Right lobe of liver (tissue), 6 donors: ENCODE measurements around the gene CYB5R3. TPM values are rescaled to one million over a fixed set of nuclear protein-coding genes. Genes with fewer than 3 reads are reported as not detected.

ENCODE experiments used
- ATAC-seq, 4 donors: fragments of 200-7000 bp; cut with Tn5 transposase; one replicate each; pipeline ENCODE4 v1.9.1; 2020; ENCODE audit warnings: mild to moderate bottlenecking in 4 of 4, moderate library complexity in 4 of 4
- DNase-seq, 3 donors: peaks; one replicate each; pipeline ENCODE4 v3.0.0-alpha.2; 2020
- H3K27ac ChIP-seq, 3 donors: fragments of 200-600 bp; one replicate each; pipeline ENCODE4 v1.8.0; 2022
- H3K27me3 ChIP-seq, 2 donors: fragments of 200-600 bp; one replicate each; pipeline ENCODE4 v1.8.0; 2022
- H3K36me3 ChIP-seq, 4 donors: fragments of 200-600 bp; sonication (generic) in 1 of 4; one replicate each; pipeline versions ENCODE4 v1.5.1 to v1.8.0; 2017 to 2022; ENCODE audit warnings: control low read depth in 1 of 4
- H3K4me1 ChIP-seq, 4 donors: fragments of 200-600 bp; sonication (generic) in 1 of 4; one replicate each; pipeline versions ENCODE4 v1.5.1 to v1.8.0; 2017 to 2022; ENCODE audit warnings: control low read depth in 1 of 4
- H3K4me3 ChIP-seq, 3 donors: fragments of 200-600 bp; one replicate each; pipeline ENCODE4 v1.8.0; 2022
- H3K9me3 ChIP-seq, 4 donors: fragments of 200-600 bp; sonication (generic) in 1 of 4; one replicate each; pipeline versions ENCODE4 v1.5.1 to v1.8.0; 2017 to 2022; ENCODE audit warnings: control low read depth in 1 of 4
- POLR2A ChIP-seq: fragments of 450-650 bp; IDR thresholded peaks from one replicate; pipeline ENCODE4 v1.6.1; 2017; ENCODE audit warnings: antibody characterized with exemption, mild to moderate bottlenecking
- WGBS: methylation state at CpG from one replicate; pipeline ENCODE4 v1.1.6; 2018; ENCODE audit warnings: low coverage, low lambda C conversion rate; ENCODE audit not compliant: insufficient coverage; ENCODE audit errors: missing lambda C conversion rate; 5-methylcytosine and 5-hydroxymethylcytosine counted together
- intact Hi-C, 2 donors: fragments of 100-400 bp; cut with DNase I; formaldehyde crosslinking; loops; one replicate each; pipeline versions ENCODE4 v1.11.2 to v1.14.1; 2022
- total RNA-seq, 6 experiments: library from RNA; depleted of rRNA in 2 of 6; stranded (reverse); fragments of >200 nt in 2 of 6; fragmentation: NEBNext Ultra II Directional in 3 of 6; extraction: Animal tissue kit (Norgen Biotek cat#: 25700) in 3 of 6; gene quantifications; one replicate each; pipeline versions ENCODE4 v1.1.0 to v1.2.4, GENCODE V29; 2016 to 2023
- TF ChIP-seq, protein P1 (sequence below), 4 donors: fragments of 200-600 bp in 3 of 4; fragments of 450-650 bp in 1 of 4; IDR thresholded peaks; one replicate each; pipeline versions ENCODE4 v1.5.1 to v1.8.0; 2016 to 2022; ENCODE audit warnings: antibody characterized with exemption in 4 of 4, mild to moderate bottlenecking in 2 of 4
- donor health status: DM: no; HTN: yes; CAD: no.
- donor health status: DM: no; HTN: no; CAD: no.
- donor health status: DM: no; HTN: no; CAD: no.
- donor health status: DM: no; HTN: yes; CAD: no.
- donor health status: DM: no; HTN: yes; CAD: no.

CYB5R3 gene
- total RNA-seq, 6 experiments from 2014 or later = 146 to 211 (median 170) TPM

DNA sequence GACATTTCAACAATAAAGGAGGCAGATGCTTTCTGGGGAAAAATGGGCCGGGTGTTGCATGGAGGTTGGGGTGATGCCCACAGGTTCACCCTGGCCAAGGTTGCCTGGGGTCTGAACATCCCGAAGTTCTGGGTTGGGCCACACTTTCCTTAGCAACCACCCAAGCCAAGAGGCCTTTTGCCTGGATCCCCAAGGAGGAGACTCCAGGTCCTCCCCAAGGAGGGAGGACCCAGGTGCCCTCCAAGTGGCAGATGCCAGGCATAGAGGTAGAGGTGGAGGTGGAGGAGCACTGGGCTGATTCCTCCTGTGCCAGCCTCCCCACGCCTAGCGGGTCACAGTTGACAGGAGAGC lies 1.2 kb downstream of the CYB5R3 start:
- Histone ChIP-seq H3K4me3 (peak overlapping the region; percentile 67 to 96 (median 95)), H3K4me1 (peaks cover 2 to 68% (median 26%) of the 10 kb centered on the region in 4 donors), H3K9me3 (no peaks in the 10 kb centered on the region), H3K27me3 (no peaks in the 10 kb centered on the region), H3K36me3 (no peaks in the 10 kb centered on the region), H3K27ac (peak overlapping the region; percentile 29 to 96 (median 74))
- DNase-seq (no peak), ATAC-seq (no peak)
- TF ChIP-seq, protein P1, sequence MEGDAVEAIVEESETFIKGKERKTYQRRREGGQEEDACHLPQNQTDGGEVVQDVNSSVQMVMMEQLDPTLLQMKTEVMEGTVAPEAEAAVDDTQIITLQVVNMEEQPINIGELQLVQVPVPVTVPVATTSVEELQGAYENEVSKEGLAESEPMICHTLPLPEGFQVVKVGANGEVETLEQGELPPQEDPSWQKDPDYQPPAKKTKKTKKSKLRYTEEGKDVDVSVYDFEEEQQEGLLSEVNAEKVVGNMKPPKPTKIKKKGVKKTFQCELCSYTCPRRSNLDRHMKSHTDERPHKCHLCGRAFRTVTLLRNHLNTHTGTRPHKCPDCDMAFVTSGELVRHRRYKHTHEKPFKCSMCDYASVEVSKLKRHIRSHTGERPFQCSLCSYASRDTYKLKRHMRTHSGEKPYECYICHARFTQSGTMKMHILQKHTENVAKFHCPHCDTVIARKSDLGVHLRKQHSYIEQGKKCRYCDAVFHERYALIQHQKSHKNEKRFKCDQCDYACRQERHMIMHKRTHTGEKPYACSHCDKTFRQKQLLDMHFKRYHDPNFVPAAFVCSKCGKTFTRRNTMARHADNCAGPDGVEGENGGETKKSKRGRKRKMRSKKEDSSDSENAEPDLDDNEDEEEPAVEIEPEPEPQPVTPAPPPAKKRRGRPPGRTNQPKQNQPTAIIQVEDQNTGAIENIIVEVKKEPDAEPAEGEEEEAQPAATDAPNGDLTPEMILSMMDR (IDR thresholded peaks at IDR 0.05) = no peak
- TF ChIP-seq POLR2A = no peak
- 27% methylated on average over 2 of the region's 4 CpGs for WGBS
- intact Hi-C loops = no loop called here

DNA sequence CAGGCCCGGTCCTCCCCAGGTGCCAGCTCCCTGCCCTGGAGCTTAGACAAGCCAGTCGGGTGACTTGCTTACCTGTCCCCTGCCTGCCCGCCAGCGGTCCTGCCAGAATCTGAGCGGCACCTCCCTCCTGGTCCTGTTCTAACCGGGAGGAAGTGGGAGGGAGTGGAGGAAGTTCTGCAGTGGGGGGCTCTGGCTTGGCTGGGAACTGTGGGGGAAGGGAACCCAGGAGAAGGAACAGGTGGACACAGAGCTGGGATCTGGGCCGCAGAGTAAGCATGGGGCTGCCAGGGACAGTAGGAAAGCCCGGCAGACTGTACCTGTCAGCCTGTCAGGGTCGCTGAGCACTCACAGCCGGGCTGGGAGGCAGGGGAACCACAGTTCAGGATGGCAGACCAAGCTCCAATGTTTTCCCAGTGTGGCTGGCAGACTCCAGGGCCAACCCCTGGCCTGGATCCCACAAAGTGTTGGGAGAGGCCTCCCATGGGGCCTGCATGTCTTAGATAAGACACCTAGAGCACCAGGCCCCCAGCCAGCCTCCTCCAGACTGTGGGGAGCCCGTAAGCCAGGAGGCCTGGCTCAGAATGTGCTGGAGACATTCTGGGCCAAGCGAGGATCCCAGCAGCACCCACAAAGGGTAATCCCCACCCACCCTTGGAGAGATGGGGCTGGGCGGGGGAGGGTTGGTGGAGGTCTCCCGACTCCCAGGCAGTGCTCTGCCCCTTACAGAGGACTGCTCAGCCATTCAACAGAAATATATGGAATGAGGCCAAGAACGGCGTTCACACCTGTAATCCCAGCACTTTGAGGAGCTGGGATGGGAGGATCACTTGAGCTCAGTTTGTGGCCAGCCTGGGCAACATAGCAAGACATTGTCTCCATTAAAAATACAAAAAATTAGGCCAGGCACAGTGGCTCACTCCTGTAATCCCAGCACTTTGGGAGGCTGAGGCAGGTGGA lies 2.3 kb downstream of the CYB5R3 start:
- ATAC-seq = peak; percentile 16 to 54 (median 52)
- peaks cover 2 to 68% (median 31%) of the 10 kb centered on the region in 4 donors for H3K4me1 ChIP-seq
- WGBS = 4% methylated on average over 5 of the region's 16 CpGs
- peak overlapping the region; percentile 29 to 39 (median 32) for H3K4me3 ChIP-seq
- H3K36me3 ChIP-seq = no peaks in the 10 kb centered on the region
- peak overlapping the region; percentile 69 to 96 (median 85) for H3K27ac ChIP-seq
- no peaks in the 10 kb centered on the region for H3K9me3 ChIP-seq
- intact Hi-C loops = no loop called here
- peak; percentile 75 to 89 (median 87) for DNase-seq
- H3K27me3 ChIP-seq = no peaks in the 10 kb centered on the region
- TF ChIP-seq, protein P1 (IDR thresholded peaks at IDR 0.05) = no peak
- TF ChIP-seq POLR2A = no peak

DNA sequence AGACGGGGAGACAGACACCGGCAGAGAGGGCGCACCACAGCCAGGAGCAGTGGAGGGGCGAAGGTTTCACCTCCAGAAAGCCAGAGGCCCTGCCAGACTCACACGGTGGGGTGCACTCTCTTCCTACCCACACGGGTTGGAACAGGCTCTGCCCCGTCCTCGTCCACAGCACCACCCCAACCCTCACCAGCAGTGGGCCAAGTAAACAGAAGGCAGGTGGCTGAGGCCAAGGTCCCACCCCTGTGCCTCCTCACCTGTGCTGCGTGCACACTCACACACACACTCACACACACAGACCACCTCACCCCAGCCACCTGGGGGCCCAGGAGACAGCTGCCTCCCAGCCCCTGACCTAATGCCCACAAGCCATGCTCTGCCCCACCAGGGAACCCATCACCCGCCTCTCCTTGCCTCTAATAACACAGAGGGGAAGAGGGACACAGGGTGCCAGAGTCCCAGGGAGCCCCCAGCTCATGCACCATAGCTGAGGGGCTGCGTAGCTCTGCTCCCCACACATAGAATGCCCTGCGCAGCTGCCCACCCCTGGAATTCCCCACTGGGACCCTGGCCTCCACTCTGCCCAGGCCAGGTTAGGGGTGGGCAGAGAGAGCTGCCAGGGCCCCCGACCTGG lies 3.1 kb downstream of the CYB5R3 start:
- Histone ChIP-seq H3K27ac (peak overlapping the region; percentile 69 to 96 (median 85)), H3K27me3 (no peaks in the 10 kb centered on the region), H3K4me3 (peak overlapping the region; percentile 29 to 39 (median 32)), H3K9me3 (no peaks in the 10 kb centered on the region), H3K4me1 (peaks cover 2 to 74% (median 34%) of the 10 kb centered on the region in 4 donors), H3K36me3 (no peaks in the 10 kb centered on the region)
- DNase-seq (peak; percentile 68 to 79 (median 77)), ATAC-seq (peak; percentile 40 to 61 (median 46))
- intact Hi-C loops = no loop called here
- WGBS = 50% methylated on average over 1 of the region's 13 CpGs
- no peak for TF ChIP-seq POLR2A
- TF ChIP-seq, protein P1 (IDR thresholded peaks at IDR 0.05) = no peak

DNA sequence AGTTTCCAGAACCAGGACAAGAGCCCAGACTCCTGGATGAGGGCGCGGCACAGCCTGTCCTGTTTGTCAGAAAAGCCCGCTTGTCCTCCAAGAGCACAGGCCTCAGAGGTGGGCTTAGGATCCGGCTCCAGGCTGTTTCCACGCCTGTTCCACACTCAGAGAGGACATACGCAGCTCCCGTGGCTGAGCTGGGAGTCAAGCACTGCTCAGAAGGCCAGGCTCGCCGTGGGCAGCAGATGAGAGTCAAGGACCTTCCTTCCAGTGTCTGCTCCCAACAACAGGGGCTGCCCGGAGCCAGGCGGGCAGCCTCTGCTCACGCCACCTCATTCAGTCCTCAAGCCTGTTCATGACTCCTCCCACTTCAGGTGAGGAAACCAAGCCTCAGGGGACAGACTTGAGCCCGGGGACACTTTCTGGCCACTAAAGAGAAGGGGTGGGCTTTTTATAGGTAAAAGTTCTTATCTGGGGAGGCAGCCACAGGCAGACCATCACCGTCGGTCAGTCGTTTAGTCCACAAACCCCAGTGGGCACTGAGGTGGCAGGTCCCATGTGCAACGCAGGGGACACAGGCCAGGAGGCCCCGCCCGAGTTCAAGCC lies 3.8 kb downstream of the CYB5R3 start:
- WGBS = 17% methylated on average over 4 of the region's 19 CpGs
- Histone ChIP-seq H3K4me1 (peaks cover 2 to 74% (median 34%) of the 10 kb centered on the region in 4 donors), H3K27me3 (no peaks in the 10 kb centered on the region), H3K27ac (peak overlapping the region; percentile 69 to 96 (median 85)), H3K36me3 (no peaks in the 10 kb centered on the region), H3K4me3 (peak overlapping the region; percentile 26 to 32 (median 29)), H3K9me3 (no peaks in the 10 kb centered on the region)
- DNase-seq (no peak), ATAC-seq (no peak)
- TF ChIP-seq, protein P1 (IDR thresholded peaks at IDR 0.05) = no peak
- TF ChIP-seq POLR2A = no peak
- intact Hi-C loops = no loop called here
